Hepatocyte (in vitro differentiated cells): ENCODE results near the gene MOB1A.

ENCODE experiments used
- CTCF ChIP-seq: fragments of 200-600 bp; sonication (generic); IDR thresholded peaks from 2 replicates; pipeline ENCODE4 v1.5.1; 2016; ENCODE audit warnings: antibody characterized with exemption, mild to moderate bottlenecking; ENCODE audit not compliant: poor library complexity
- EZH2 ChIP-seq: fragments of 200-600 bp; sonication (generic); IDR thresholded peaks from 2 replicates; pipeline ENCODE4 v1.6.1; 2016; ENCODE audit warnings: antibody characterized with exemption, mild to moderate bottlenecking, borderline replicate concordance
- EZH2phosphoT487 ChIP-seq: fragments of 200-600 bp; sonication (generic); IDR thresholded peaks from one replicate; pipeline ENCODE4 v1.6.1; 2018; ENCODE audit warnings: antibody characterized with exemption, mild to moderate bottlenecking, low read depth, moderate library complexity; ENCODE audit not compliant: unreplicated experiment, severe bottlenecking

GRCh38 chr2:74109551-74109950 lies 69.1 kb downstream of the MOB1A start:
- TF ChIP-seq CTCF (no peak), EZH2 (no peak), EZH2phosphoT487 (no peak)
